Esophagus squamous epithelium (tissue), 5 donors: ENCODE data around the gene RASA3. TPM values are rescaled to one million over a fixed set of nuclear protein-coding genes. Genes with fewer than 3 reads are reported as not detected.

Experiments
- DNase-seq: peaks from one replicate; lab custom pipeline; 2025; lab: John Stamatoyannopoulos, UW
- H3K27ac ChIP-seq, 4 donors: fragments of 200-600 bp; sonication (generic); one replicate each; pipeline ENCODE4 v1.5.1; 2016 to 2019; ENCODE audit warnings: mild to moderate bottlenecking in 1 of 4
- H3K27me3 ChIP-seq, 4 donors: fragments of 200-600 bp; sonication (generic); 1 replicate in 3 of 4; 2 replicates in 1 of 4; pipeline versions ENCODE4 v1.5.1 to v1.6.0; 2017 to 2021; ENCODE audit warnings: antibody characterized with exemption in 1 of 4
- H3K36me3 ChIP-seq, 3 donors: fragments of 200-600 bp; sonication (generic); one replicate each; pipeline ENCODE4 v1.5.1; 2016 to 2019
- H3K4me1 ChIP-seq, 3 donors: fragments of 200-600 bp; sonication (generic); one replicate each; pipeline ENCODE4 v1.5.1; 2017 to 2019
- H3K4me3 ChIP-seq, 4 donors: fragments of 200-600 bp; sonication (generic); 1 replicate in 3 of 4; 2 replicates in 1 of 4; pipeline ENCODE4 v1.5.1; 2016 to 2019; ENCODE audit warnings: mild to moderate bottlenecking in 2 of 4, moderate library complexity in 1 of 4
- H3K9me3 ChIP-seq, 3 donors: fragments of 200-600 bp; sonication (generic); one replicate each; pipeline ENCODE4 v1.5.1; 2016 to 2019
- CTCF ChIP-seq, 6 experiments: fragments of 450-650 bp in 4 of 6; fragments of 200-600 bp in 2 of 6; sonication (generic) in 2 of 6; IDR thresholded peaks; one replicate each; pipeline ENCODE4 v1.5.1; 2016 to 2019; ENCODE audit warnings: antibody characterized with exemption in 6 of 6, mild to moderate bottlenecking in 4 of 6, moderate library complexity in 4 of 6
- POLR2A ChIP-seq, 4 donors: fragments of 450-650 bp; IDR thresholded peaks; one replicate each; pipeline ENCODE4 v1.6.1; 2017; ENCODE audit warnings: antibody characterized with exemption in 4 of 4, mild to moderate bottlenecking in 4 of 4, moderate library complexity in 3 of 4
- WGBS, 2 donors: methylation state at CpG; one replicate each; pipeline ENCODE4 v1.1.5; 2018; 5-methylcytosine and 5-hydroxymethylcytosine counted together
- intact Hi-C: fragments of 100-400 bp; cut with DNase I; formaldehyde crosslinking; loops from one replicate; pipeline ENCODE4 v1.15.0; 2022
- total RNA-seq, 4 donors: library from RNA; depleted of rRNA; stranded (reverse); fragments of >200 nt; gene quantifications; one replicate each; pipeline ENCODE4 v1.1.0, GENCODE V29; 2016
- donor health status: DM: yes; HTN: yes; CAD: no.

Gene RASA3
- total RNA-seq, 4 donors from 2014 or later, result 1.4 to 8.8 (median 3.1) TPM

DNA sequence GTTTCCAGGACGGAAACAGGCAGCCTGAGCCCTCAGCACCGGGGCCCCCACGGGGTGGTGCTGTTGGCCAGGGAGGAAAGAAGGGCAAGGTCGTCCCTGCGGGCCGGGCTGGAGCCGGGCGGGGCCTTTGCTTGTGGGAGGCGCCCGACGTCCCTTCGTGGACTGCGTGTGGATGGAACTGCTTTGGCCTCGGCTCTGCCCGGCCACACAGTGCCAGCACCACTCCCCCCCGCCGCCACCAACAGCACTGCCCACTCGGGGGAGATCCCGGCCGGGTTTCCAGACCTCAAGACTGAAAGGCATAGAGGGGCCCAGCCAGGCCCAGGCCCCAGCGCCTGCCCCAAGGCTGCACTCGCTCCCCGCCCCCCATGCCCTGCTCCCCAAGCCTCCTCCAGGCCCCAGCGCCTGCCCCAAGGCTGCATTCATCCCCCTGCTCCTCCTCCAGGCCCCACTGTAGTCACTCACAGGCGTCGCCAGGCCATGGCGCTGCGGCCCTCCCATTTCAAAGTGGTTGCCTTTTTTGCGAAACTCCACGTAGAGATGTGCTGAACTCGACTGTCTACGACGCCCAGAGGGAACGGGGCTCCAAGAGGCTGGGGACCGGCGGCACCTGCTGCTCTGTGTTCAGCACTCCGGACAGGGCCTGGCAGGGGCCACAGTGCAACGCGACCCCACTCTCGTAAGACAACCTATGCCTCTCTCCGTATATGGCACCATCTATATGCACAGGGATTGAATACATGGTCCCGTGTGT lies 181.0 kb downstream of the RASA3 start:
- Histone ChIP-seq H3K27ac (no peak overlapping the region), H3K4me1 (peaks cover 10 to 29% (median 21%) of the 10 kb centered on the region in 3 donors), H3K27me3 (peaks cover 0 to 6% (median 0%) of the 10 kb centered on the region in 4 donors), H3K9me3 (no peaks in the 10 kb centered on the region), H3K36me3 (no peaks in the 10 kb centered on the region), H3K4me3 (peak overlapping the region; percentile 0 to 40 (median 20))
- DNase-seq, result peak; percentile 20
- TF ChIP-seq CTCF (IDR thresholded peaks at IDR 0.05), result peak; percentile 70 to 90 (median 89)
- TF ChIP-seq POLR2A (IDR thresholded peaks at IDR 0.05), result no peak
- WGBS, 2 donors, result 65% methylated on average over 16 of the region's 42 CpGs; no CpG with 5 or more reads in 1 of the 2 donors
- intact Hi-C loops, result no loop called here

- TF ChIP-seq CTCF (IDR thresholded peaks at IDR 0.05) (no peak), POLR2A (IDR thresholded peaks at IDR 0.05) (no peak)
- Histone ChIP-seq H3K4me1 (peaks cover 10 to 29% (median 21%) of the 10 kb centered on the region in 3 donors), H3K36me3 (no peaks in the 10 kb centered on the region), H3K9me3 (no peaks in the 10 kb centered on the region), H3K27ac (no peak overlapping the region), H3K4me3 (peak overlapping the region in 2 of 4 donors; percentile 0 to 40), H3K27me3 (peaks cover 0 to 6% (median 0%) of the 10 kb centered on the region in 4 donors)
- 40 to 47% methylated on average over 1 to 2 of the region's 24 CpGs for WGBS, 2 donors
- DNase-seq, result no peak
- intact Hi-C loops, result no loop called here
Observed at GRCh38 chr13:113950451-113951245, 181.8 kb downstream of the RASA3 start.

DNA sequence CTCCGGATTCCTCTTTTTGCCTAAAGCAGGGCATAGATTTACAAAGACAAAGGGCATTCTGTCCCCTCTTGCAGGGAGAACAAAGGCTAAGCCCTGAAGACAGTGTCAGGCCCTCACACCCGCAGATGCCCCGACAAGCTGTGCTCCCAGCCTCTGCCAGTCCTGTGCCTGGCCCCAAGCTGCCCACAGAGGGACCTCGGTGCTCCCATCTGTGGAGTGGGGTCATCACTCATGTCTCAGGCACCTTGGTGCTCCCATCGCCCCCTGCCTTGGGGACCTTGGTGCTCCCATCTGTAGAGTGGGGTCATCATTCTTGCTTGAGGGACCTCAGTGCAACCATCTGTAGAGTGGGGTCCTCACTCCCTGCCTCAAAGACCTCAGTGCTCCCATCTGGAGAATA lies 182.9 kb downstream of the RASA3 start:
- Histone ChIP-seq H3K36me3 (no peaks in the 10 kb centered on the region), H3K4me3 (no peak overlapping the region), H3K27me3 (peaks cover 0 to 6% (median 0%) of the 10 kb centered on the region in 4 donors), H3K4me1 (peaks cover 10 to 29% (median 21%) of the 10 kb centered on the region in 3 donors), H3K27ac (no peak overlapping the region), H3K9me3 (no peaks in the 10 kb centered on the region)
- 75 to 93% methylated on average over 3 of the region's 5 CpGs for WGBS, 2 donors
- DNase-seq, result no peak
- TF ChIP-seq CTCF (IDR thresholded peaks at IDR 0.05), result no peak
- TF ChIP-seq POLR2A (IDR thresholded peaks at IDR 0.05), result no peak
- intact Hi-C loops, result no loop called here

DNA sequence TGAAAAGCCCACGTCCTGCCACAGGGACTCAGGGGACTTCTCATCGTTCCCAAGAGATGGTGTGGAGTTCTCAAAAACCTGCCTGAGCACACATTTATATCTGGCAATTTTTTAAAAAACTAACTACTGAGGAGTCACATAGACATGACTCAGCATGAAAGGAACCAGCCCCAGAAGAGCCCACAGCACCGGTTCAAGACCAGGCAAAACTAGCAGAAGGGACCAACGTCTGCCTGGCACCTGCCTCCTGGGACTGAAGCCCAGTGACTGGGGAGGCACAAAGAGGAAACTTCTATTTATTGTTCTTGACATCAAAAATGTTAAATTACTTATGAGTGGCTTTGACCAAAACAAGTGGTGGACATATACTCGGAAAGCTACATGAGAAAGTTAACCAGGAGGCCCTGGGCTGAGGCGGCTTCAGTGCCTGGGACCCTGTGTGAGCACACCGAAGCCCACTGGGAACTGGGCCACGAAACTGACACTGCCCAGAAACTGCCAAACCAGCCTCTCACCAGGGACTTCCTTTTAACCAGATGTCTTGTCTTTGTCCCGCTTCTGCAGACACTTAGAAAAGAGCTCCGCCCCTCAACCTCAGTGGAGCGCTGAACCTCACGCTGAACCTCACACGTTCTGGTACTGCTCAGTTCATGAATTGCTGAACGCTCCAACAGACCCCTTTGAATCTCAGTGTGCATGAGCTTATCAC lies 184.2 kb downstream of the RASA3 start:
- 52 to 68% methylated on average over 9 to 12 of the region's 14 CpGs for WGBS, 2 donors
- no peaks in the 10 kb centered on the region for H3K36me3 ChIP-seq
- H3K27me3 ChIP-seq, result peaks cover 0 to 6% (median 0%) of the 10 kb centered on the region in 4 donors
- H3K27ac ChIP-seq, result no peak overlapping the region
- H3K4me1 ChIP-seq, result peaks cover 10 to 29% (median 21%) of the 10 kb centered on the region in 3 donors
- H3K4me3 ChIP-seq, result no peak overlapping the region
- TF ChIP-seq CTCF (IDR thresholded peaks at IDR 0.05) (no peak), POLR2A (IDR thresholded peaks at IDR 0.05) (no peak)
- H3K9me3 ChIP-seq, result no peaks in the 10 kb centered on the region
- intact Hi-C loops, result no loop called here
- DNase-seq, result no peak
